Measurements from ENCODE around the gene CADPS.

CADPS gene

DNA sequence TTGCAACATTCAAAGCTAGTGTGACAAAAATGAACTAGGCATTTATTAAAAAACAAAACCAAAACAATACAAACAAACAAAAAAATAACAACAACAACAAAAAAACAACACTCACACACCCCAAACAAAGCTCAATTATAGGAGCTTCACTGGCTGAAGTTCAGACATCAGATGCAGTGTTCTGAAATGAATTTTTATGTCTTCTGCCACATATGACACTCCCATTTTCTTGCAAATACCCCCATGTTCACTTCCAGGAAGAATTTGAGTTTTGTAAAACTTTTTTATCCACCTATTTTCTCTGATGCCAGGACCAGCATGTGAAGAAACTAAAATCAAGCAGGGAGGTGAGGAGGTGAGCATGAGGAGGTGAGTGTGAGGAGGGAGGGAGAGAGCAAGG lies 113.9 kb downstream of the CADPS start:
- TF ChIP-seq CTCF (IDR thresholded peaks at IDR 0.05) = no peak

DNA sequence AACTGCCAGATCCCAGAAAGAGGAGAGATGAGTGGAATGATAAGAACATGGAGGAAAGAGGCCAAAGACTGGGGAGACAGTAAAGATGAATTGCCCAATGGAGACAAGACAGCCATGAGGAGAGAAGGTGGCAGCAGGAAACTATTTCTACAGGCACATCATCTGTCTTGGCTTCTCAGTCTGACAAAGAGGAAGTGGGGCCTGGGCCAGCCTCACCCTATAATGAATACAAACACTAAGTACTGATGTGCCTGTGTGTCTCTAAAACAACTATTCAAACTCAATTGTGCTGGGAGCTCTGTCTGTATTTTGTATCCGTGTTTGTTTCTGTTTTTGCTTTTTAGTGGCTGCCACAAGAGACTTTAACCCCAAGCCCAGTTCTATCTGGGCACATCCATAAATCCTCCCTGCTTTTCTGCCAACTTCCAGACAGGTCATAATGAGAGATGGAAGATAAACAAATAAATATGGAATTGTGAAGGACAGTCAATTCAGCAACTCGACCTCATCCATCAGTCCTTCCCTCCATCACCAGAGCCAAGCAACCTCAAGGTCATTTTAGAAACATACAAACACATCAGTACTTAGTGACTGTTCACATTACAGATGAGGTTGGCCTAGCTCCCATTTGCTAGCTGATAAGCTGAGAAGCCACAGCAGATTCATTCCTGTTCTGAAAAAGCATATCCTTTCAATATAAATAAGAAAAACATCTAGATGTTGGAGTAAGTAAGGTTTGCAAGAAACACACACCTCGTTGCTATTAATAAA lies 116.7 kb downstream of the CADPS start:
- no peak for TF ChIP-seq CTCF (IDR thresholded peaks at IDR 0.05)

DNA sequence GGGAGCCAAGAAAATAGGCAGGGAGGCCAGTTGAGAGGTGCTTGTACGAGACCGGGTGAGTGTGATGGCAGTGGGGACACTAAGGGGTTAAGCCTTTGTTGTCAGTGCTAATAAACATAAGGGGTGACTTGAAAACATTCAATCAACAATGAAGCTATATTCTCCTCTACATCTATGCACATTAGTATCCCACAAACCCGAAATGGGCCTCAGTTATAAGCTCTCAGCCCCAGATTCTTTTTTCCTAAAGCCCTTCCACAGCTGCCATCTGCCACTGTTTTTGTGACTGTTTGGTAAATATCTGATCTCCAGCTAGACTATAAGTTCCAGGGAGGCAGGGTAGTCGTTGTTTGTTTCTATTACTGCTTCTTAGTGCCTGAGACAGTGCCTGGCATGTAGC lies 118.2 kb downstream of the CADPS start:
- TF ChIP-seq CTCF (IDR thresholded peaks at IDR 0.05) = no peak

DNA sequence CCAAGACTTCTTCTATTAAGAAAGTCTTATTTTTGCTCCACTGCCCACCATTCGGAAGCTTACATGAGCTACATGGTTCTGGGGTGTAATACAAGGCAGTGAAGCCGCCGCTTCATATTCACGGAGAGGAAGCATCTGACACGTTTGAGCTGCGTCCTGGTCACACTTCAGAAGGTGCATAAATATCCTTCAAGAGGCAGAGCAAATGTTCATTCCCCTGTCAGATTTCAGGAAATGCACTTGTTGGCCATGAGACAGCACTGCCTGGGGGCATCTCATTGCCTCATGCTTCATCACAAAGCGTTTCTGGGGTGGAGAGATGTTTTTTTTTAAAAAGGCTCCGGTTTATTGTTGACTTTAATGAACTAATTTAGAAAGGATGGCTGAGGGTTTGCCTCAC lies 119.9 kb downstream of the CADPS start:
- TF ChIP-seq CTCF (IDR thresholded peaks at IDR 0.05) = no peak

GRCh38 chr3:62749657-62750056 lies 125.6 kb downstream of the CADPS start:
- no peak for TF ChIP-seq CTCF (IDR thresholded peaks at IDR 0.05)

DNA sequence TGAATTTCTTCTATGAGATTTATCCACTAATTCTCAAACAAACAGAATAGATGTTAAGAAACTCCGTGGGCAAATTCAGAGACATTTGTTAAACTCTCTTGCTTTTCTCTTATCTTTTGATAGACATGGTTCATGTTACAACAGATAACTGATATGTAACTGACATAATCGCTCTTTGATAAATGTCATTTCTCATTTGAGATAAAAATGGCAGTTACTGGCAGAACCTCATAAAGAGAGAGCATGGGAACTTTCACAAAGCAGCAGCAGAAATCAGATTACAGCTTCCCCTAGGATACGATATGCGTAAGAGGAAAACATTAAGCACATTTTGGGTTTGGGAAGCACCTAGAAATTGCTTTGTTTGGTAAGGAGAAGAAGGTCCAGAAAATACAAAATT lies 126.1 kb downstream of the CADPS start:
- TF ChIP-seq CTCF (IDR thresholded peaks at IDR 0.05) = no peak

DNA sequence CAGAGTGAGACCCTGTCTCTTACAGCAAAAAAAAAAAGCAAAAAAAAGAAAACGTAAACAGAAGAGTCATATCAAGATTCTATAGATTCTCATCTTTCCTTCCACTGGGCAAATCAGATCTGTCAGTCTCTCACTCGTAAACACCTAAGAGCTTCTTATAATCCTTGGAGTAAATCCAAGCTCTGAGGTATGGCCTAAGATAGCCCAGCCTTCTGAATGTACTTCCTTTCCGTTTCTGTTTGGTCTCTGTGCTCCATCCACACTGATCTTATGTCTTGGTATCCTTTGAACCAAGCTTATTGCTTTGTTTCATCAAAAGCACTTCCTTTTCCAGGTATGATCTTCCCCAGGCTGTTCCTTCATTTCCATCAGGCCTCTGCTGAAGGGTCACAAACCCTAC lies 137.8 kb downstream of the CADPS start:
- TF ChIP-seq CTCF (IDR thresholded peaks at IDR 0.05) = no peak

GRCh38 chr3:62735510-62735909 lies 139.7 kb downstream of the CADPS start:
- TF ChIP-seq CTCF (IDR thresholded peaks at IDR 0.05) = no peak
